HepG2 (cell line): ENCODE results near the gene ZBTB46. TPM values are rescaled to one million over a fixed set of nuclear protein-coding genes. Genes with fewer than 3 reads are reported as not detected.
A peak's percentile ranks its signal among the peaks of the same experiment; 100 is the strongest.

Experiments
- E2F5 ChIP-seq: sonication (generic); formaldehyde crosslinking; conservative IDR thresholded peaks from 2 replicates; pipeline ENCODE4 v1.4.0; 2020; ENCODE audit warnings: missing genetic modification reagents
- NFIB ChIP-seq: sonication (generic); formaldehyde crosslinking; IDR thresholded peaks from 2 replicates; pipeline ENCODE4 v1.9.0; 2021; ENCODE audit warnings: missing genetic modification reagents, mild to moderate bottlenecking, borderline replicate concordance
- TCF12 ChIP-seq, 2 experiments: fragments of 450-650 bp in 1 of 2; sonication (generic) in 1 of 2; formaldehyde crosslinking in 1 of 2; IDR thresholded peaks; 2 replicates each; pipeline versions ENCODE4 v1.6.1 to v1.8.0; 2017 to 2022; ENCODE audit warnings: antibody characterized with exemption in 1 of 2, mild to moderate bottlenecking in 1 of 2, missing genetic modification reagents in 1 of 2, moderate library complexity in 1 of 2
- ZBTB40 ChIP-seq, 2 experiments: fragments of 450-650 bp in 1 of 2; sonication (generic) in 1 of 2; formaldehyde crosslinking in 1 of 2; IDR thresholded peaks; 2 replicates each; pipeline versions ENCODE4 v1.6.1 to v1.8.0; 2016 to 2022; ENCODE audit warnings: antibody characterized with exemption in 1 of 2, mild to moderate bottlenecking in 1 of 2, missing genetic modification reagents in 1 of 2
- ZFY ChIP-seq: sonication (generic); formaldehyde crosslinking; IDR thresholded peaks from 2 replicates; pipeline ENCODE4 v1.4.0; 2020; ENCODE audit warnings: missing genetic modification reagents
- ZMYM2 ChIP-seq: sonication (generic); formaldehyde crosslinking; IDR thresholded peaks from 2 replicates; pipeline ENCODE4 v1.8.0; 2022; ENCODE audit warnings: mild to moderate bottlenecking, missing genetic modification reagents
- ZNF350 ChIP-seq: sonication (generic); formaldehyde crosslinking; IDR thresholded peaks from 2 replicates; pipeline ENCODE4 v1.4.0; 2020; ENCODE audit warnings: mild to moderate bottlenecking, low read depth, missing genetic modification reagents, borderline replicate concordance
- ZNF670 ChIP-seq: sonication (generic); formaldehyde crosslinking; IDR thresholded peaks from 2 replicates; pipeline ENCODE4 v1.8.0; 2022; ENCODE audit warnings: mild to moderate bottlenecking, missing genetic modification reagents, borderline replicate concordance
- ZNF737 ChIP-seq: sonication (generic); formaldehyde crosslinking; IDR thresholded peaks from 2 replicates; pipeline ENCODE4 v1.5.0; 2020; ENCODE audit warnings: missing genetic modification reagents, mild to moderate bottlenecking, borderline replicate concordance
- polyA plus RNA-seq, 8 experiments: library from polyadenylated mRNA; depleted of rRNA in 3 of 8; stranded (reverse) in 7 of 8; unstranded in 1 of 8; fragments of >200 nt; fragmentation: Illumina TruSeq in 4 of 8; extraction: Trizol in 4 of 8; gene quantifications; 2 replicates each; pipeline versions ENCODE4 v1.2.1 to v1.2.3, GENCODE V29; 2011 to 2016; ENCODE audit warnings: low read depth in 4 of 8, missing spikeins in 1 of 8, mixed read lengths in 1 of 8; ENCODE audit not compliant: insufficient read depth in 1 of 8
- total RNA-seq, 5 experiments: library from RNA; depleted of rRNA; stranded (reverse); fragments of >200 nt; fragmentation: Illumina TruSeq; extraction: Trizol; gene quantifications; 2 replicates each; pipeline ENCODE4 v1.2.3, GENCODE V29; 2016; ENCODE audit warnings: low read depth in 1 of 5
- TF ChIP-seq, protein P1 (sequence below): sonication (generic); formaldehyde crosslinking; IDR thresholded peaks from 2 replicates; pipeline ENCODE4 v1.5.0; 2020; ENCODE audit warnings: mild to moderate bottlenecking, missing genetic modification reagents, moderate library complexity
- TF ChIP-seq, protein P2 (sequence below): sonication (generic); formaldehyde crosslinking; IDR thresholded peaks from 2 replicates; pipeline ENCODE4 v1.5.1; 2020; ENCODE audit warnings: missing genetic modification reagents, mild to moderate bottlenecking, borderline replicate concordance

The ZBTB46 gene
- total and polyA plus RNA-seq, 2 of the 13 experiments (the other 11 are each of a cell fraction or from before 2014, with no cell fraction given) = 1.6 to 13.5 TPM

- TF ChIP-seq, protein P1, sequence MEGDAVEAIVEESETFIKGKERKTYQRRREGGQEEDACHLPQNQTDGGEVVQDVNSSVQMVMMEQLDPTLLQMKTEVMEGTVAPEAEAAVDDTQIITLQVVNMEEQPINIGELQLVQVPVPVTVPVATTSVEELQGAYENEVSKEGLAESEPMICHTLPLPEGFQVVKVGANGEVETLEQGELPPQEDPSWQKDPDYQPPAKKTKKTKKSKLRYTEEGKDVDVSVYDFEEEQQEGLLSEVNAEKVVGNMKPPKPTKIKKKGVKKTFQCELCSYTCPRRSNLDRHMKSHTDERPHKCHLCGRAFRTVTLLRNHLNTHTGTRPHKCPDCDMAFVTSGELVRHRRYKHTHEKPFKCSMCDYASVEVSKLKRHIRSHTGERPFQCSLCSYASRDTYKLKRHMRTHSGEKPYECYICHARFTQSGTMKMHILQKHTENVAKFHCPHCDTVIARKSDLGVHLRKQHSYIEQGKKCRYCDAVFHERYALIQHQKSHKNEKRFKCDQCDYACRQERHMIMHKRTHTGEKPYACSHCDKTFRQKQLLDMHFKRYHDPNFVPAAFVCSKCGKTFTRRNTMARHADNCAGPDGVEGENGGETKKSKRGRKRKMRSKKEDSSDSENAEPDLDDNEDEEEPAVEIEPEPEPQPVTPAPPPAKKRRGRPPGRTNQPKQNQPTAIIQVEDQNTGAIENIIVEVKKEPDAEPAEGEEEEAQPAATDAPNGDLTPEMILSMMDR (CRISPR knock-in tag) = 0 out of 2 replicates have a peak, but pooled peaks have one; percentile 18
- TF ChIP-seq NFIB (CRISPR knock-in tag) (no peak), ZNF350 (no peak), ZFY (CRISPR knock-in tag) (0 out of 2 replicates have a peak, but pooled peaks have one; percentile 22), ZMYM2 (no peak), E2F5 (CRISPR knock-in tag) (no peak), ZNF670 (no peak), ZNF737 (CRISPR knock-in tag) (no peak), ZBTB40 (IDR thresholded peaks at IDR 0.05) (no peak), ZBTB40 (CRISPR knock-in tag; IDR thresholded peaks at IDR 0.05) (0 out of 2 replicates have a peak, but pooled peaks have one; percentile 9), TCF12 (IDR thresholded peaks at IDR 0.05) (no peak), TCF12 (CRISPR knock-in tag; IDR thresholded peaks at IDR 0.05) (no peak)
- TF ChIP-seq, protein P2, sequence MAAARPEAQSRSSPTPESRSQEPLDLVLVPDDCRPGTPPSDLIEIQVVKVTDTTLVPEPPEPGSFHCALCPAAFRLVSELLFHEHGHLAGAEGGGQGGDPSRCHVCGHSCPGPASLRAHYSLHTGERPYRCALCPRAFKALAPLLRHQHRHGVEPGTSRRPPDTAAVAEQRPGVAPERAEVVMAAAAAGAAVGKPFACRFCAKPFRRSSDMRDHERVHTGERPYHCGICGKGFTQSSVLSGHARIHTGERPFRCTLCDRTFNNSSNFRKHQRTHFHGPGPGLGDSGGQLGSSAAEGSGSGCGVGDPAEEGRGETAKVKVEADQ (CRISPR knock-in tag) = no peak
- TF ChIP-seq, all 625 proteins: peak for 14
These were observed 78.5 kb downstream of the ZBTB46 start (continued) for GRCh38 chr20:63752411-63753101.
